ENCODE data around the gene VPS13A.

DNA sequence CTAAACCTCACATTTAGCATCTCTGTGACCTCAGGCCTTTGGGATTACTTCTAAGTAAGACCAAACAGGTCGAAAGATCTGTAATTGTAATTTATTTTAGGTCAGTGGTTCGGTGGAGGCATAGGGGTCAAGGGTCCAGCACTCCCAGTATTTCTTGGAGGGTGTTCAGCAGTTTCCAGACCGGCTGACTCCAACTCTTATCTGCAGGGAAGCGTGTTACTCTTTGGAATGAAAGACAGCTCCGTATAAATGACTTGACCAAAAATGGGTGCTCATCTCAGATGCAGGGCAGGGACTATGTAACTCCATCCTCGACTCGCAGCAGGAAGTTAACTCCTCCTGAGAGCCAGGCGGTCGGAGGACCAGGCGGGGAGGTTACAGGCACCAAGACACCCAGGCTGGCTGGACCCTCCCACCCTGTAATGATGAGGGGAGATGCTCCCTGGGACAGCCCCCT, 620 bp upstream of the VPS13A start:
- TF ChIP-seq CTCF (IDR thresholded peaks at IDR 0.05) (no peak), ZFX (IDR thresholded peaks at IDR 0.05; ENCODE audit: borderline replicate concordance) (no peak)
